ENCODE results near the gene C2CD3. TPM values are rescaled to one million over a fixed set of nuclear protein-coding genes. Genes with fewer than 3 reads are reported as not detected.

Gene C2CD3
- polyA plus RNA-seq, 3 donors, result 0.87 to 12.1 (median 2.9) TPM

DNA sequence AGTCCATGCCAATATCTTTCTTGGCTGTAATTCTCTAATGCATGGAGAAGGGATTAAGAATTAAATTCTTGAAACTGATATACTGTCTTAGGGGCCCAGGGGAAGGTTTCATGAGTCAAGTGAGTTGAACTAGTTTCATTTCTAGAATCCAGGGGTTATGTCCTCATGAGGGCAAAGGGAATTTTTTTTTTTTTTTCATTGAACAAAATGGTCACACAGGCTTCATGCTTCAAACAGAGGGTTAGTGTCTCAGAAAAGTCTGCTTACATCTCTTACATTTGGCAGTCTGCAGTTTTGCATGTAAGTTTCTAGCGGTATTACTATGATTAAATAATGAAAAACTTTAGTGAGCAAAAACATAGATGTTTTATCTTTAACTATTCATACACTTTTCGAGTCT is 33.2 kb upstream of the C2CD3 start:
- no peaks in the 10 kb centered on the region for H3K4me1 ChIP-seq (ENCODE audit: control insufficient read depth in 1 of 2, insufficient read depth in 2 of 2, low read length in 2 of 2)
- H3K27ac Mint-ChIP-seq, result no peak overlapping the region
- no CpG with 5 or more reads among the region's 2 CpGs for WGBS (ENCODE audit: insufficient coverage)

DNA sequence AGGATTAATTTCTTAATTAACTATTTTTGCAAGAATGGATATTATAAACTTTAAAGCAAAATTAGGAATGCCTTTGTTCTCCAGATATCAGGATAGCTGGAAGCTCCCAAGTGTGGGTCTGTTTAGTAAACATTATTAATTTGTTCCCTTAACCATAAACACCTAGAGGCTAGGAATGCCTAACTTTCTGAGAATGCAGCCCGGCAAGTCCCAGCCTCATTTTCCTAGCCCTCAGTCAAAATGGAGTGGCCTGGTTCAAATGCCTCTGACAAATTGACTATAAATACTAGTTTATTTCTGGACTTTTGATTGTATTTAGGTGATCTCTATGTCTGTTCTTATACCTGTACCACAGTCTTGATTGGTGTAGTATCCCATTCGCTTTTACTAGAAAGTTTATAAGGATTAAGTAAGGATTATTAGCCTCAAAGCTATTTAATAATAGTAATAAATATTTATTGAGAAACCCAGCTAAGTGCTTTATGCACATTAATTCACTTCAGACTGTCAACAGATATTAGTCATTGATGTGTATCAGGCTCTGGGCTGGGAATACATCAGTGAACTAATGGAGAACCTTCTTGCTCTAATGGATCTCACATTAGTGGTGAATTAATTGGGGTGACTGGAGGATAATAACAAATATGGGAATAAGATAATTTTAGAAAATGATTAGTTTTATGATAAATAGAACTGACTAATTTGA is 26.1 kb upstream of the C2CD3 start:
- no CpG with 5 or more reads among the region's 2 CpGs for WGBS (ENCODE audit: insufficient coverage)
- Histone ChIP-seq H3K36me3 (replicated peaks in 1 of 2; ENCODE audit: control insufficient read depth in 1 of 2, insufficient read depth in 2 of 2, low read length in 2 of 2) (no peaks in the 10 kb centered on the region), H3K27ac (ENCODE audit: low read depth in 1 of 2, low read length in 2 of 2) (no peak overlapping the region), H3K4me3 (replicated peaks in 1 of 3; ENCODE audit: low read depth in 2 of 3, low read length in 3 of 3) (no peak overlapping the region), H3K27me3 (ENCODE audit: control insufficient read depth in 2 of 2, insufficient read depth in 2 of 2, low read length in 2 of 2) (no peaks in the 10 kb centered on the region), H3K4me1 (ENCODE audit: control insufficient read depth in 1 of 2, insufficient read depth in 2 of 2, low read length in 2 of 2) (no peaks in the 10 kb centered on the region), H3K4me2 (replicated peaks; ENCODE audit: extremely low read depth, low read length, poor library complexity, severe bottlenecking) (no peak overlapping the region), H4K20me1 (ENCODE audit: insufficient read depth, low read length) (no peaks in the 10 kb centered on the region), H2AFZ (ENCODE audit: insufficient read depth, low read depth, low read length, poor library complexity, severe bottlenecking) (no peak overlapping the region), H3K9ac (ENCODE audit: insufficient read depth, low read length, poor library complexity, severe bottlenecking) (no peak overlapping the region), H3K9me3 (replicated peaks in 1 of 2; ENCODE audit: control insufficient read depth in 1 of 2, insufficient read depth in 1 of 2, low read length in 2 of 2) (no peaks in the 10 kb centered on the region), H3K79me2 (ENCODE audit: insufficient read depth, low read length) (no peaks in the 10 kb centered on the region)
- no peak for DNase-seq
- Mint-ChIP-seq H3K27me3 (ENCODE audit: low read depth in 3 of 3) (no peaks in the 10 kb centered on the region), H3K9me3 (peaks cover 0 to 6% (median 4%) of the 10 kb centered on the region in 7 donors), H3K4me1 (peaks cover 5% of the 10 kb centered on the region), H3K36me3 (peaks cover 2 to 10% of the 10 kb centered on the region in 2 donors), H3K4me3 (no peak overlapping the region), H3K27ac (peak overlapping the region in 1 of 7 donors; percentile 47)
- TF ChIP-seq, protein P1, sequence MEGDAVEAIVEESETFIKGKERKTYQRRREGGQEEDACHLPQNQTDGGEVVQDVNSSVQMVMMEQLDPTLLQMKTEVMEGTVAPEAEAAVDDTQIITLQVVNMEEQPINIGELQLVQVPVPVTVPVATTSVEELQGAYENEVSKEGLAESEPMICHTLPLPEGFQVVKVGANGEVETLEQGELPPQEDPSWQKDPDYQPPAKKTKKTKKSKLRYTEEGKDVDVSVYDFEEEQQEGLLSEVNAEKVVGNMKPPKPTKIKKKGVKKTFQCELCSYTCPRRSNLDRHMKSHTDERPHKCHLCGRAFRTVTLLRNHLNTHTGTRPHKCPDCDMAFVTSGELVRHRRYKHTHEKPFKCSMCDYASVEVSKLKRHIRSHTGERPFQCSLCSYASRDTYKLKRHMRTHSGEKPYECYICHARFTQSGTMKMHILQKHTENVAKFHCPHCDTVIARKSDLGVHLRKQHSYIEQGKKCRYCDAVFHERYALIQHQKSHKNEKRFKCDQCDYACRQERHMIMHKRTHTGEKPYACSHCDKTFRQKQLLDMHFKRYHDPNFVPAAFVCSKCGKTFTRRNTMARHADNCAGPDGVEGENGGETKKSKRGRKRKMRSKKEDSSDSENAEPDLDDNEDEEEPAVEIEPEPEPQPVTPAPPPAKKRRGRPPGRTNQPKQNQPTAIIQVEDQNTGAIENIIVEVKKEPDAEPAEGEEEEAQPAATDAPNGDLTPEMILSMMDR (IDR thresholded peaks at IDR 0.05), result no peak
- intact Hi-C loops (cut with micrococcal nuclease), result no loop called here

More for the DNA sequence above, 33.2 kb upstream of the C2CD3 start:
- intact Hi-C loops (cut with micrococcal nuclease), result no loop called here
- Mint-ChIP-seq H3K36me3 (peaks cover 27 to 28% of the 10 kb centered on the region in 2 donors), H3K4me1 (no peaks in the 10 kb centered on the region), H3K9me3 (peaks cover 0 to 2% (median 2%) of the 10 kb centered on the region in 7 donors), H3K4me3 (no peak overlapping the region), H3K27me3 (ENCODE audit: low read depth in 3 of 3) (peaks cover 0 to 2% (median 0%) of the 10 kb centered on the region in 3 donors)
- peaks cover 6 to 36% of the 10 kb centered on the region in 2 donors for H3K36me3 ChIP-seq (replicated peaks in 1 of 2; ENCODE audit: control insufficient read depth in 1 of 2, insufficient read depth in 2 of 2, low read length in 2 of 2)
- H3K27ac ChIP-seq (ENCODE audit: low read depth in 1 of 2, low read length in 2 of 2), result no peak overlapping the region
- no peaks in the 10 kb centered on the region for H3K9me3 ChIP-seq (replicated peaks in 1 of 2; ENCODE audit: control insufficient read depth in 1 of 2, insufficient read depth in 1 of 2, low read length in 2 of 2)
- no peaks in the 10 kb centered on the region for H3K27me3 ChIP-seq (ENCODE audit: control insufficient read depth in 2 of 2, insufficient read depth in 2 of 2, low read length in 2 of 2)
- H3K79me2 ChIP-seq (ENCODE audit: insufficient read depth, low read length), result no peaks in the 10 kb centered on the region
- H2AFZ ChIP-seq (ENCODE audit: insufficient read depth, low read depth, low read length, poor library complexity, severe bottlenecking), result no peak overlapping the region
- no peak for DNase-seq
- no peak overlapping the region for H3K4me3 ChIP-seq (replicated peaks in 1 of 3; ENCODE audit: low read depth in 2 of 3, low read length in 3 of 3)
- no peak overlapping the region for H3K9ac ChIP-seq (ENCODE audit: insufficient read depth, low read length, poor library complexity, severe bottlenecking)
- TF ChIP-seq, protein P1 (IDR thresholded peaks at IDR 0.05), result no peak
- H3K4me2 ChIP-seq (replicated peaks; ENCODE audit: extremely low read depth, low read length, poor library complexity, severe bottlenecking), result no peak overlapping the region
- H4K20me1 ChIP-seq (ENCODE audit: insufficient read depth, low read length), result no peaks in the 10 kb centered on the region

Measured in CD14-positive monocyte (primary cell).